K562 (cell line): ENCODE measurements around the gene DOK4. TPM values are rescaled to one million over a fixed set of nuclear protein-coding genes. Genes with fewer than 3 reads are reported as not detected.
A peak's percentile ranks its signal among the peaks of the same experiment; 100 is the strongest.

ENCODE experiments used
- ELF2 ChIP-seq: fragments of 250-450 bp; sonication (Bioruptor Pico); IDR thresholded peaks from 2 replicates; pipeline ENCODE4 v1.5.0; 2021; ENCODE audit warnings: mild to moderate bottlenecking
- RFX1 ChIP-seq: fragments of 450-650 bp; IDR thresholded peaks from 2 replicates; pipeline ENCODE4 v1.6.1; 2016; ENCODE audit warnings: mild to moderate bottlenecking, moderate library complexity
- STAT5B ChIP-seq: fragments of 250-450 bp; sonication (Bioruptor Pico); IDR thresholded peaks from 2 replicates; pipeline ENCODE4 v1.8.0; 2021; ENCODE audit warnings: mild to moderate bottlenecking, inconsistent platforms
- TAF1 ChIP-seq: IDR thresholded peaks from 2 replicates; pipeline ENCODE4 v1.6.1; 2011; ENCODE audit warnings: mild to moderate bottlenecking, low read length, moderate library complexity; ENCODE audit not compliant: insufficient read depth, control insufficient read depth, severe bottlenecking; ENCODE audit errors: extremely low read depth
- TAF15 ChIP-seq: fragments of 200-400 bp; formaldehyde crosslinking; IDR thresholded peaks from 2 replicates; pipeline ENCODE4 v1.6.1; 2017; ENCODE audit warnings: mild to moderate bottlenecking, low read depth, low read length, moderate library complexity
- ZNF436 ChIP-seq: fragments of 250-450, 450-650 bp; sonication (Bioruptor Pico); formaldehyde crosslinking; IDR thresholded peaks from 2 replicates; pipeline ENCODE4 v1.7.0; 2020; ENCODE audit warnings: mild to moderate bottlenecking
- ZNF764 ChIP-seq: fragments of 250-450 bp; sonication (Bioruptor Pico); IDR thresholded peaks from 2 replicates; pipeline ENCODE4 v1.4.0; 2020; ENCODE audit warnings: low read depth, mild to moderate bottlenecking, moderate library complexity
- polyA plus RNA-seq, 8 experiments: library from polyadenylated mRNA; depleted of rRNA in 4 of 8; stranded (reverse) in 5 of 8; unstranded in 3 of 8; fragments of >200 nt; fragmentation: Nextera tagmentation in 2 of 8; fragmentation: Illumina TruSeq in 1 of 8; extraction: Ambion mirVana in 2 of 8; extraction: Trizol in 1 of 8; gene quantifications; 2 replicates each; pipeline versions ENCODE4 v1.2.1 to v1.2.3, GENCODE V29; 2011 to 2014; ENCODE audit warnings: inconsistent platforms in 1 of 8, missing spikeins in 1 of 8
- total RNA-seq, 7 experiments: library from RNA; depleted of rRNA in 6 of 7; stranded (reverse); fragments of >200 nt in 6 of 7; fragmentation: Illumina TruSeq in 2 of 7; extraction: Trizol in 2 of 7; gene quantifications; 2 replicates each; pipeline versions ENCODE4 v1.2.1 to v1.2.3, GENCODE V29; 2011 to 2021; ENCODE audit warnings: low replicate concordance in 1 of 7
- TF ChIP-seq, protein P1 (sequence below): sonication (generic); formaldehyde crosslinking; IDR thresholded peaks from 2 replicates; pipeline ENCODE4 v1.8.0; 2023; ENCODE audit warnings: missing genetic modification reagents, mild to moderate bottlenecking, borderline replicate concordance
- TF ChIP-seq, protein P2 (sequence below), 3 experiments: fragments of 200-800 bp in 1 of 3; fragments of 250-450 bp in 1 of 3; fragments of 450-650 bp in 1 of 3; sonication (Bioruptor Pico) in 1 of 3; sonication (Bioruptor generic) in 1 of 3; formaldehyde crosslinking in 1 of 3; IDR thresholded peaks; 2 replicates each; pipeline versions ENCODE4 v1.6.1 to v1.8.0; 2016 to 2022; ENCODE audit warnings: mild to moderate bottlenecking in 2 of 3, missing genetic modification characterization in 2 of 3, missing compliant biosample characterization in 1 of 3, moderate library complexity in 1 of 3
- TF ChIP-seq, protein P3 (sequence below): sonication (generic); formaldehyde crosslinking; IDR thresholded peaks from 2 replicates; pipeline ENCODE4 v1.8.1; 2022; ENCODE audit warnings: missing genetic modification reagents
- TF ChIP-seq, protein P4 (sequence below): fragments of 250-450 bp; sonication (Bioruptor Pico); IDR thresholded peaks from 2 replicates; pipeline ENCODE4 v1.5.0; 2020; ENCODE audit warnings: mild to moderate bottlenecking
- TF ChIP-seq, protein P5 (sequence below), 2 experiments: IDR thresholded peaks; 2 replicates each; pipeline ENCODE4 v1.6.1; 2011; ENCODE audit warnings: borderline replicate concordance in 1 of 2, control low read depth in 1 of 2, low read depth in 1 of 2, low read length in 1 of 2, mild to moderate bottlenecking in 1 of 2, mixed read lengths in 1 of 2, moderate library complexity in 1 of 2; ENCODE audit not compliant: insufficient read depth in 1 of 2, insufficient read length in 1 of 2, poor library complexity in 1 of 2, severe bottlenecking in 1 of 2; ENCODE audit errors: extremely low read depth in 1 of 2

The DOK4 gene
- total and polyA plus RNA-seq, 9 of the 15 experiments (the other 6 are each of a cell fraction or from before 2014, with no cell fraction given), result 0.10 to 14.4 (median 8.3) TPM

DNA sequence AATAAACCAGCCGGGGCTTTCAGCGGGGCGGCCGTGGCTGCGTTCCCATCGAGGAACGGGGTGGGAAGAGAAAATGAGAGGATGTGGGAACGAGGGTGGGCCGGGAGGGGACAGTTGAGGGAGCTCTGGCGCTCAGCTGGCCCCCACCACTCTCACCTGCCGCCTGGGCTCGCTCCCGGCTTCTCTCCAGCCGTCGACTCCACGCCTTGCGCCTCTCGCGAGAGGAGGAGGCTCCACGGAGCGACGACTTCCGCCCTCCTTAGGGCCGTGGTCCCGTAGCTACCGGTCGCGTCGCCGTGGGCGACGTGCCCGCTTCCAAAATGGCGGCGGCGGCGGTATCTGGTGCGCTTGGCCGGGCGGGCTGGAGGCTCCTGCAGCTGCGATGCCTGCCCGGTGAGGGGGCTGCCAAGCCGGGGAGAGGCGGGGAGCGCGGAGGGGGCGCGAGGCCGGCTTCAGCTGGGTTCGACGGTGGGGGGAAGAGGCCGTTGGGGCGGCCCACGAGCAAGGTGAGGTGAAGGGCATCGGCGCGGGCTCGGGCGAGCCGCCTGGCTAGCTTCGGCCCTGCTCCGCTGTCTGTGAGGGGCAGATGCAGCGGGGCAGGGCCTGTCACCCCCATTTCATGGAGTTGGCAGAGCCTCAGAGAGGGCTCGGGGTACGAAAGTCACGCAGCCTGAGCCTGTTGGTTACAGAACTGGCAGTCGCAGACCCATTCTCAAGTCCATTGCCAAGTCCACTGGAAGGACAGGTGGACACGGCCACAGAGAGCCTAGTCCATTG, 38.9 kb downstream of the DOK4 start, which contains the start of the genes CIAPIN1 and COQ9 (continued):
- TF ChIP-seq, protein P1, sequence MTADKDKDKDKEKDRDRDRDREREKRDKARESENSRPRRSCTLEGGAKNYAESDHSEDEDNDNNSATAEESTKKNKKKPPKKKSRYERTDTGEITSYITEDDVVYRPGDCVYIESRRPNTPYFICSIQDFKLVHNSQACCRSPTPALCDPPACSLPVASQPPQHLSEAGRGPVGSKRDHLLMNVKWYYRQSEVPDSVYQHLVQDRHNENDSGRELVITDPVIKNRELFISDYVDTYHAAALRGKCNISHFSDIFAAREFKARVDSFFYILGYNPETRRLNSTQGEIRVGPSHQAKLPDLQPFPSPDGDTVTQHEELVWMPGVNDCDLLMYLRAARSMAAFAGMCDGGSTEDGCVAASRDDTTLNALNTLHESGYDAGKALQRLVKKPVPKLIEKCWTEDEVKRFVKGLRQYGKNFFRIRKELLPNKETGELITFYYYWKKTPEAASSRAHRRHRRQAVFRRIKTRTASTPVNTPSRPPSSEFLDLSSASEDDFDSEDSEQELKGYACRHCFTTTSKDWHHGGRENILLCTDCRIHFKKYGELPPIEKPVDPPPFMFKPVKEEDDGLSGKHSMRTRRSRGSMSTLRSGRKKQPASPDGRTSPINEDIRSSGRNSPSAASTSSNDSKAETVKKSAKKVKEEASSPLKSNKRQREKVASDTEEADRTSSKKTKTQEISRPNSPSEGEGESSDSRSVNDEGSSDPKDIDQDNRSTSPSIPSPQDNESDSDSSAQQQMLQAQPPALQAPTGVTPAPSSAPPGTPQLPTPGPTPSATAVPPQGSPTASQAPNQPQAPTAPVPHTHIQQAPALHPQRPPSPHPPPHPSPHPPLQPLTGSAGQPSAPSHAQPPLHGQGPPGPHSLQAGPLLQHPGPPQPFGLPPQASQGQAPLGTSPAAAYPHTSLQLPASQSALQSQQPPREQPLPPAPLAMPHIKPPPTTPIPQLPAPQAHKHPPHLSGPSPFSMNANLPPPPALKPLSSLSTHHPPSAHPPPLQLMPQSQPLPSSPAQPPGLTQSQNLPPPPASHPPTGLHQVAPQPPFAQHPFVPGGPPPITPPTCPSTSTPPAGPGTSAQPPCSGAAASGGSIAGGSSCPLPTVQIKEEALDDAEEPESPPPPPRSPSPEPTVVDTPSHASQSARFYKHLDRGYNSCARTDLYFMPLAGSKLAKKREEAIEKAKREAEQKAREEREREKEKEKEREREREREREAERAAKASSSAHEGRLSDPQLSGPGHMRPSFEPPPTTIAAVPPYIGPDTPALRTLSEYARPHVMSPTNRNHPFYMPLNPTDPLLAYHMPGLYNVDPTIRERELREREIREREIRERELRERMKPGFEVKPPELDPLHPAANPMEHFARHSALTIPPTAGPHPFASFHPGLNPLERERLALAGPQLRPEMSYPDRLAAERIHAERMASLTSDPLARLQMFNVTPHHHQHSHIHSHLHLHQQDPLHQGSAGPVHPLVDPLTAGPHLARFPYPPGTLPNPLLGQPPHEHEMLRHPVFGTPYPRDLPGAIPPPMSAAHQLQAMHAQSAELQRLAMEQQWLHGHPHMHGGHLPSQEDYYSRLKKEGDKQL (CRISPR knock-in tag), result no peak
- TF ChIP-seq, protein P2, sequence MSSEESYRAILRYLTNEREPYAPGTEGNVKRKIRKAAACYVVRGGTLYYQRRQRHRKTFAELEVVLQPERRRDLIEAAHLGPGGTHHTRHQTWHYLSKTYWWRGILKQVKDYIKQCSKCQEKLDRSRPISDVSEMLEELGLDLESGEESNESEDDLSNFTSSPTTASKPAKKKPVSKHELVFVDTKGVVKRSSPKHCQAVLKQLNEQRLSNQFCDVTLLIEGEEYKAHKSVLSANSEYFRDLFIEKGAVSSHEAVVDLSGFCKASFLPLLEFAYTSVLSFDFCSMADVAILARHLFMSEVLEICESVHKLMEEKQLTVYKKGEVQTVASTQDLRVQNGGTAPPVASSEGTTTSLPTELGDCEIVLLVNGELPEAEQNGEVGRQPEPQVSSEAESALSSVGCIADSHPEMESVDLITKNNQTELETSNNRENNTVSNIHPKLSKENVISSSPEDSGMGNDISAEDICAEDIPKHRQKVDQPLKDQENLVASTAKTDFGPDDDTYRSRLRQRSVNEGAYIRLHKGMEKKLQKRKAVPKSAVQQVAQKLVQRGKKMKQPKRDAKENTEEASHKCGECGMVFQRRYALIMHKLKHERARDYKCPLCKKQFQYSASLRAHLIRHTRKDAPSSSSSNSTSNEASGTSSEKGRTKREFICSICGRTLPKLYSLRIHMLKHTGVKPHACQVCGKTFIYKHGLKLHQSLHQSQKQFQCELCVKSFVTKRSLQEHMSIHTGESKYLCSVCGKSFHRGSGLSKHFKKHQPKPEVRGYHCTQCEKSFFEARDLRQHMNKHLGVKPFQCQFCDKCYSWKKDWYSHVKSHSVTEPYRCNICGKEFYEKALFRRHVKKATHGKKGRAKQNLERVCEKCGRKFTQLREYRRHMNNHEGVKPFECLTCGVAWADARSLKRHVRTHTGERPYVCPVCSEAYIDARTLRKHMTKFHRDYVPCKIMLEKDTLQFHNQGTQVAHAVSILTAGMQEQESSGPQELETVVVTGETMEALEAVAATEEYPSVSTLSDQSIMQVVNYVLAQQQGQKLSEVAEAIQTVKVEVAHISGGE (CRISPR knock-in tag; IDR thresholded peaks at IDR 0.05), result peak in 1 of 3 experiments; percentile 54; a peak in 1 of 6 replicates
- TF ChIP-seq, protein P3, sequence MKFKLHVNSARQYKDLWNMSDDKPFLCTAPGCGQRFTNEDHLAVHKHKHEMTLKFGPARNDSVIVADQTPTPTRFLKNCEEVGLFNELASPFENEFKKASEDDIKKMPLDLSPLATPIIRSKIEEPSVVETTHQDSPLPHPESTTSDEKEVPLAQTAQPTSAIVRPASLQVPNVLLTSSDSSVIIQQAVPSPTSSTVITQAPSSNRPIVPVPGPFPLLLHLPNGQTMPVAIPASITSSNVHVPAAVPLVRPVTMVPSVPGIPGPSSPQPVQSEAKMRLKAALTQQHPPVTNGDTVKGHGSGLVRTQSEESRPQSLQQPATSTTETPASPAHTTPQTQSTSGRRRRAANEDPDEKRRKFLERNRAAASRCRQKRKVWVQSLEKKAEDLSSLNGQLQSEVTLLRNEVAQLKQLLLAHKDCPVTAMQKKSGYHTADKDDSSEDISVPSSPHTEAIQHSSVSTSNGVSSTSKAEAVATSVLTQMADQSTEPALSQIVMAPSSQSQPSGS (CRISPR knock-in tag), result no peak
- TF ChIP-seq TAF15 (no peak), ELF2 (peak; percentile 99), RFX1 (peak; percentile 77), STAT5B (CRISPR knock-in tag) (no peak), TAF1 (peak; percentile 100), ZNF436 (no peak), ZNF764 (CRISPR knock-in tag) (no peak)
- TF ChIP-seq, protein P4, sequence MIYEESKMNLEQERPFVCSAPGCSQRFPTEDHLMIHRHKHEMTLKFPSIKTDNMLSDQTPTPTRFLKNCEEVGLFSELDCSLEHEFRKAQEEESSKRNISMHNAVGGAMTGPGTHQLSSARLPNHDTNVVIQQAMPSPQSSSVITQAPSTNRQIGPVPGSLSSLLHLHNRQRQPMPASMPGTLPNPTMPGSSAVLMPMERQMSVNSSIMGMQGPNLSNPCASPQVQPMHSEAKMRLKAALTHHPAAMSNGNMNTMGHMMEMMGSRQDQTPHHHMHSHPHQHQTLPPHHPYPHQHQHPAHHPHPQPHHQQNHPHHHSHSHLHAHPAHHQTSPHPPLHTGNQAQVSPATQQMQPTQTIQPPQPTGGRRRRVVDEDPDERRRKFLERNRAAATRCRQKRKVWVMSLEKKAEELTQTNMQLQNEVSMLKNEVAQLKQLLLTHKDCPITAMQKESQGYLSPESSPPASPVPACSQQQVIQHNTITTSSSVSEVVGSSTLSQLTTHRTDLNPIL (CRISPR knock-in tag), result no peak
- TF ChIP-seq, protein P5, sequence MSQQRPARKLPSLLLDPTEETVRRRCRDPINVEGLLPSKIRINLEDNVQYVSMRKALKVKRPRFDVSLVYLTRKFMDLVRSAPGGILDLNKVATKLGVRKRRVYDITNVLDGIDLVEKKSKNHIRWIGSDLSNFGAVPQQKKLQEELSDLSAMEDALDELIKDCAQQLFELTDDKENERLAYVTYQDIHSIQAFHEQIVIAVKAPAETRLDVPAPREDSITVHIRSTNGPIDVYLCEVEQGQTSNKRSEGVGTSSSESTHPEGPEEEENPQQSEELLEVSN (IDR thresholded peaks at IDR 0.05; ENCODE audit: borderline replicate concordance in 1 of 2, extremely low read depth in 1 of 2, insufficient read depth in 1 of 2, insufficient read length in 1 of 2, low read depth in 1 of 2, low read length in 1 of 2, poor library complexity in 1 of 2, severe bottlenecking in 1 of 2), result peak; percentile 29 to 68
